ENCODE results near the gene CMA1.

DNA sequence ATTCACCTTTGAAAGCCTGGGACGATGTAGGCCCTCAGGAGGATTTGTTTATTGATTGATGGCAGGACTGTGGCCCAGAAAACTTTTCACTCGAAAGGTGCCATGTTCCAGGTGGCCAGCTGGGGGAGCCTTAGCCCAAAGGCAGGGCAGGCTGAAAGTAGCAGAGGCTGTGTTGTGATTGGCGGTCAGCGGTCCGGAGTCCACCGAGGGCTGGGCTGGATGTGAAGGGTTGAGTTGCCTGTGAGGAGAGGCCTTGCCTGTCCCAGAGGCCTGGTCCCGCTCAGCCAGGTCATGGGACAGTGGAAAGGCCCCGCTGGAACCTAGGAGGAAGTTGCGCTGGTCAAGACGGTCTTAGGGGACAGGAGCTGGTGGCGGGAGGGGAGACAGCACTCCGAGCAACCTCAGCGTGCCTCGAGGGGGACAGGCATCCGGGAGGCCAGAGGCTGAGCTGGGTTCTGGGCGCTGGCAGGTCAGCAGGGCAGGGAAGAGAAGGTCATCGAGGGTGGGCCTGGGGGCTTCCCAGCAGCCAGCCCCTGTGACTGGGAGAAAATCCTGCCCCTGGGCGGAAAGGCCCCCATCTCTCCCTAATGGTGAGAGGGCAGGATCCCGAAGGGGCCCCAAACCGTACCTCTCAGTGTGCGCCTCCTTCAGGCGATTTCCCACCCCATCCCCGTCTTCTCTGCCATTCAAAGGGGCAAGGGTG is 26.3 kb downstream of the CMA1 start:
- TF ChIP-seq, protein P1, sequence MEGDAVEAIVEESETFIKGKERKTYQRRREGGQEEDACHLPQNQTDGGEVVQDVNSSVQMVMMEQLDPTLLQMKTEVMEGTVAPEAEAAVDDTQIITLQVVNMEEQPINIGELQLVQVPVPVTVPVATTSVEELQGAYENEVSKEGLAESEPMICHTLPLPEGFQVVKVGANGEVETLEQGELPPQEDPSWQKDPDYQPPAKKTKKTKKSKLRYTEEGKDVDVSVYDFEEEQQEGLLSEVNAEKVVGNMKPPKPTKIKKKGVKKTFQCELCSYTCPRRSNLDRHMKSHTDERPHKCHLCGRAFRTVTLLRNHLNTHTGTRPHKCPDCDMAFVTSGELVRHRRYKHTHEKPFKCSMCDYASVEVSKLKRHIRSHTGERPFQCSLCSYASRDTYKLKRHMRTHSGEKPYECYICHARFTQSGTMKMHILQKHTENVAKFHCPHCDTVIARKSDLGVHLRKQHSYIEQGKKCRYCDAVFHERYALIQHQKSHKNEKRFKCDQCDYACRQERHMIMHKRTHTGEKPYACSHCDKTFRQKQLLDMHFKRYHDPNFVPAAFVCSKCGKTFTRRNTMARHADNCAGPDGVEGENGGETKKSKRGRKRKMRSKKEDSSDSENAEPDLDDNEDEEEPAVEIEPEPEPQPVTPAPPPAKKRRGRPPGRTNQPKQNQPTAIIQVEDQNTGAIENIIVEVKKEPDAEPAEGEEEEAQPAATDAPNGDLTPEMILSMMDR (IDR thresholded peaks at IDR 0.05): no peak
- no peak for TF ChIP-seq POLR2A (IDR thresholded peaks at IDR 0.05)
